Suppressor macrophage treated with lipopolysaccharide for 1 hour (primary cell): ENCODE data around the gene ANO10.
"Not testable (repeated sequence)": the region's sequence is repeated elsewhere in the genome, so short reads cannot be mapped to it uniquely, and the experiment has no call there.

Experiments
- DNase-seq, 3 donors: peaks; one replicate each; pipeline ENCODE4 v3.0.0-alpha.2; 2020 to 2022

Gene ANO10

GRCh38 chr3:43627360-43627759, 5.5 kb upstream of the ANO10 start:
- no peak for DNase-seq

GRCh38 chr3:43624619-43625305, 3.0 kb upstream of the ANO10 start:
- DNase-seq, result no peak

- no peak for DNase-seq
These were observed 768 bp downstream of the ANO10 start for GRCh38 chr3:43620831-43621655.

GRCh38 chr3:43619588-43619987, 2.2 kb downstream of the ANO10 start:
- DNase-seq, result no peak

- no peak for DNase-seq
These were observed 3.7 kb downstream of the ANO10 start for GRCh38 chr3:43618142-43618541.

- no peak for DNase-seq
These were observed 5.8 kb downstream of the ANO10 start for GRCh38 chr3:43616034-43616433.

- no peak for DNase-seq
These were observed 6.7 kb downstream of the ANO10 start for GRCh38 chr3:43615133-43615532.

- no peak for DNase-seq
These were observed 7.8 kb downstream of the ANO10 start for GRCh38 chr3:43613976-43614375.

- DNase-seq, result no peak
These were observed 9.4 kb downstream of the ANO10 start for GRCh38 chr3:43612419-43612818.

GRCh38 chr3:43609406-43609805, 12.4 kb downstream of the ANO10 start:
- DNase-seq, result no peak

- peak; percentile 36 to 64 (median 59) for DNase-seq
These were observed 13.1 kb downstream of the ANO10 start for GRCh38 chr3:43608751-43609150.

- no peak for DNase-seq
These were observed 15.5 kb downstream of the ANO10 start for GRCh38 chr3:43606284-43606683.

- DNase-seq, result not testable (repeated sequence)
These were observed 21.9 kb downstream of the ANO10 start for GRCh38 chr3:43599959-43600358.

GRCh38 chr3:43597961-43598360, 23.9 kb downstream of the ANO10 start:
- DNase-seq, result peak in 2 of 3 donors; percentile 47 to 63

- not testable (repeated sequence) for DNase-seq
These were observed 25.6 kb downstream of the ANO10 start for GRCh38 chr3:43596178-43596577.

- not testable (repeated sequence) for DNase-seq
These were observed 26.5 kb downstream of the ANO10 start for GRCh38 chr3:43595280-43595679.

GRCh38 chr3:43593588-43593987, 28.2 kb downstream of the ANO10 start:
- DNase-seq, result not testable (repeated sequence)

GRCh38 chr3:43591866-43592265, 29.9 kb downstream of the ANO10 start:
- not testable (repeated sequence) for DNase-seq

GRCh38 chr3:43587303-43587702, 34.5 kb downstream of the ANO10 start:
- DNase-seq, result peak in 1 of 3 donors; percentile 50

- DNase-seq, result no peak
These were observed 37.6 kb downstream of the ANO10 start for GRCh38 chr3:43584043-43584826.

- DNase-seq, result no peak
These were observed 38.3 kb downstream of the ANO10 start for GRCh38 chr3:43583481-43583880.

- peak in 2 of 3 donors; percentile 23 to 42 for DNase-seq
These were observed 38.9 kb downstream of the ANO10 start for GRCh38 chr3:43582866-43583265.

GRCh38 chr3:43581343-43581742, 40.5 kb downstream of the ANO10 start:
- peak in 2 of 3 donors; percentile 46 for DNase-seq
